Activated CD4-positive, alpha-beta T cell treated with anti-CD3 and anti-CD28 coated beads, Interleukin-2, amount 10 ng/mL, durations not matched to agents 24 days and 14 days (primary cell): Measurements from ENCODE around the gene SNAPC2. TPM values are rescaled to one million over a fixed set of nuclear protein-coding genes. Genes with fewer than 3 reads are reported as not detected.
"Not testable (repeated sequence)": the region's sequence is repeated elsewhere in the genome, so short reads cannot be mapped to it uniquely, and the experiment has no call there.

Experiments used
- DNase-seq: peaks from one replicate; pipeline ENCODE4 v3.0.0; 2022
- H3K27ac Mint-ChIP-seq: one replicate; pipeline ENCODE4 v1.8.0; 2022; ENCODE audit warnings: mild to moderate bottlenecking, mixed read lengths
- H3K27me3 Mint-ChIP-seq: one replicate; pipeline ENCODE4 v1.8.0; 2022; ENCODE audit warnings: mixed read lengths
- H3K36me3 Mint-ChIP-seq: one replicate; pipeline ENCODE4 v1.8.0; 2022; ENCODE audit warnings: low read depth, mild to moderate bottlenecking, mixed read lengths
- H3K4me1 Mint-ChIP-seq: one replicate; pipeline ENCODE4 v1.8.0; 2021; ENCODE audit warnings: mixed read lengths
- H3K4me3 Mint-ChIP-seq: one replicate; pipeline ENCODE4 v1.8.0; 2022; ENCODE audit warnings: mild to moderate bottlenecking, moderate library complexity, mixed read lengths
- H3K9me3 Mint-ChIP-seq: one replicate; pipeline ENCODE4 v1.8.0; 2021; ENCODE audit warnings: mixed read lengths
- intact Hi-C: fragments of 100-400 bp; cut with micrococcal nuclease; formaldehyde crosslinking; loops from one replicate; pipeline ENCODE4 v1.15.1; 2023
- total RNA-seq: library from RNA; stranded (reverse); gene quantifications from 2 replicates; pipeline ENCODE4 v1.2.3, GENCODE V29; 2022

The SNAPC2 gene
- total RNA-seq, 1 donor from 2014 or later = 23.2 TPM

GRCh38 chr19:7883105-7883504 lies 37.0 kb upstream of the SNAPC2 start:
- no peak for DNase-seq
- Mint-ChIP-seq H3K4me3 (no peak overlapping the region), H3K36me3 (no peaks in the 10 kb centered on the region), H3K27me3 (peaks cover 2% of the 10 kb centered on the region), H3K27ac (no peak overlapping the region), H3K9me3 (no peaks in the 10 kb centered on the region), H3K4me1 (peaks cover 3% of the 10 kb centered on the region)
- intact Hi-C loops = no loop called here

- no peaks in the 10 kb centered on the region for H3K36me3 Mint-ChIP-seq
- intact Hi-C loops = no loop called here
- peaks cover 5% of the 10 kb centered on the region for H3K27me3 Mint-ChIP-seq
- H3K9me3 Mint-ChIP-seq = no peaks in the 10 kb centered on the region
- H3K4me1 Mint-ChIP-seq = peaks cover 3% of the 10 kb centered on the region
- H3K4me3 Mint-ChIP-seq = no peak overlapping the region
- no peak for DNase-seq
- no peak overlapping the region for H3K27ac Mint-ChIP-seq
Observed at GRCh38 chr19:7883796-7884570, 36.2 kb upstream of the SNAPC2 start.

- no peak for DNase-seq
- Mint-ChIP-seq H3K4me3 (no peak overlapping the region), H3K27me3 (peaks cover 8% of the 10 kb centered on the region), H3K27ac (no peak overlapping the region), H3K4me1 (peaks cover 3% of the 10 kb centered on the region), H3K36me3 (no peaks in the 10 kb centered on the region), H3K9me3 (no peaks in the 10 kb centered on the region)
- intact Hi-C loops = no loop called here
Observed at GRCh38 chr19:7885818-7886217, 34.3 kb upstream of the SNAPC2 start.

- DNase-seq = no peak
- peaks cover 3% of the 10 kb centered on the region for H3K4me1 Mint-ChIP-seq
- H3K27ac Mint-ChIP-seq = no peak overlapping the region
- H3K27me3 Mint-ChIP-seq = peaks cover 8% of the 10 kb centered on the region
- H3K36me3 Mint-ChIP-seq = no peaks in the 10 kb centered on the region
- intact Hi-C loops = no loop called here
- no peaks in the 10 kb centered on the region for H3K9me3 Mint-ChIP-seq
- H3K4me3 Mint-ChIP-seq = no peak overlapping the region
Observed at GRCh38 chr19:7887408-7888144, 32.6 kb upstream of the SNAPC2 start.

- H3K4me3 Mint-ChIP-seq = no peak within 1 kb of the TSS
- intact Hi-C loops = no loop called here
- no peaks in the 10 kb centered on the region for H3K36me3 Mint-ChIP-seq
- H3K9me3 Mint-ChIP-seq = no peaks in the 10 kb centered on the region
- H3K27ac Mint-ChIP-seq = no peak within 1 kb of the TSS
- peaks cover 3% of the 10 kb centered on the region for H3K4me1 Mint-ChIP-seq
- peak; percentile 79 for DNase-seq
- H3K27me3 Mint-ChIP-seq = peaks cover 8% of the 10 kb centered on the region
Observed at GRCh38 chr19:7888145-7888825, 31.9 kb upstream of the SNAPC2 start, which contains the start of gene LRRC8E. TSS of gene LRRC8E (plus strand) at chr19:7888510. CDS start at chr19:7895604, 7,094 bp downstream.

GRCh38 chr19:7888826-7889217 lies 31.3 kb upstream of the SNAPC2 start:
- Mint-ChIP-seq H3K27ac (no peak overlapping the region), H3K4me1 (peaks cover 2% of the 10 kb centered on the region), H3K9me3 (no peaks in the 10 kb centered on the region), H3K4me3 (no peak overlapping the region), H3K36me3 (no peaks in the 10 kb centered on the region), H3K27me3 (peaks cover 8% of the 10 kb centered on the region)
- intact Hi-C loops = no loop called here
- no peak for DNase-seq

GRCh38 chr19:7893362-7894101 lies 26.6 kb upstream of the SNAPC2 start:
- DNase-seq, intact Hi-C loops, H3K27me3 Mint-ChIP-seq, H3K9me3 Mint-ChIP-seq, H3K36me3 Mint-ChIP-seq, H3K4me1 Mint-ChIP-seq, H3K27ac Mint-ChIP-seq, H3K4me3 Mint-ChIP-seq: not testable (repeated sequence)

- H3K4me3 Mint-ChIP-seq = no peak overlapping the region
- intact Hi-C loops = no loop called here
- H3K27ac Mint-ChIP-seq = no peak overlapping the region
- no peaks in the 10 kb centered on the region for H3K36me3 Mint-ChIP-seq
- no peaks in the 10 kb centered on the region for H3K9me3 Mint-ChIP-seq
- no peaks in the 10 kb centered on the region for H3K4me1 Mint-ChIP-seq
- peaks cover 3% of the 10 kb centered on the region for H3K27me3 Mint-ChIP-seq
- DNase-seq = no peak
Observed at GRCh38 chr19:7894612-7895309, 25.4 kb upstream of the SNAPC2 start.

- Mint-ChIP-seq H3K4me3 (no peak overlapping the region), H3K36me3 (no peaks in the 10 kb centered on the region), H3K9me3 (no peaks in the 10 kb centered on the region), H3K27me3 (no peaks in the 10 kb centered on the region), H3K4me1 (no peaks in the 10 kb centered on the region), H3K27ac (no peak overlapping the region)
- intact Hi-C loops = no loop called here
- DNase-seq = no peak
Observed at GRCh38 chr19:7895565-7895964, 24.6 kb upstream of the SNAPC2 start.

- Mint-ChIP-seq H3K4me3 (no peak overlapping the region), H3K27me3 (no peaks in the 10 kb centered on the region), H3K4me1 (no peaks in the 10 kb centered on the region), H3K9me3 (no peaks in the 10 kb centered on the region), H3K36me3 (no peaks in the 10 kb centered on the region), H3K27ac (no peak overlapping the region)
- intact Hi-C loops = no loop called here
- no peak for DNase-seq
Observed at GRCh38 chr19:7897292-7897691, 22.8 kb upstream of the SNAPC2 start.

- intact Hi-C loops = no loop called here
- H3K4me3 Mint-ChIP-seq = no peak overlapping the region
- H3K27me3 Mint-ChIP-seq = peaks cover 3% of the 10 kb centered on the region
- H3K4me1 Mint-ChIP-seq = peaks cover 12% of the 10 kb centered on the region
- H3K27ac Mint-ChIP-seq = no peak overlapping the region
- H3K9me3 Mint-ChIP-seq = no peaks in the 10 kb centered on the region
- H3K36me3 Mint-ChIP-seq = peaks cover 3% of the 10 kb centered on the region
- peak; percentile 54 for DNase-seq
Observed at GRCh38 chr19:7898967-7899366, 21.2 kb upstream of the SNAPC2 start.

- Mint-ChIP-seq H3K27me3 (peaks cover 3% of the 10 kb centered on the region), H3K27ac (no peak overlapping the region), H3K9me3 (no peaks in the 10 kb centered on the region), H3K36me3 (peaks cover 8% of the 10 kb centered on the region), H3K4me1 (peaks cover 17% of the 10 kb centered on the region), H3K4me3 (no peak overlapping the region)
- DNase-seq = peak; percentile 58
- intact Hi-C loops = no loop called here
Observed at GRCh38 chr19:7899751-7900378, 20.3 kb upstream of the SNAPC2 start.

GRCh38 chr19:7900401-7900870 lies 19.7 kb upstream of the SNAPC2 start:
- peak; percentile 57 for DNase-seq
- H3K9me3 Mint-ChIP-seq = no peaks in the 10 kb centered on the region
- H3K4me1 Mint-ChIP-seq = peaks cover 20% of the 10 kb centered on the region
- H3K27me3 Mint-ChIP-seq = peaks cover 3% of the 10 kb centered on the region
- peaks cover 11% of the 10 kb centered on the region for H3K36me3 Mint-ChIP-seq
- intact Hi-C loops = no loop called here
- H3K4me3 Mint-ChIP-seq = no peak overlapping the region
- no peak overlapping the region for H3K27ac Mint-ChIP-seq
